ENCODE results near the gene CEMIP2. TPM values are rescaled to one million over a fixed set of nuclear protein-coding genes. Genes with fewer than 3 reads are reported as not detected.
A peak's percentile ranks its signal among the peaks of the same experiment; 100 is the strongest.

CEMIP2 gene
- total RNA-seq, 1 donor from 2014 or later, result 204 TPM

GRCh38 chr9:71746758-71747125 is 21.6 kb downstream of the CEMIP2 start:
- DNase-seq, result no peak

DNA sequence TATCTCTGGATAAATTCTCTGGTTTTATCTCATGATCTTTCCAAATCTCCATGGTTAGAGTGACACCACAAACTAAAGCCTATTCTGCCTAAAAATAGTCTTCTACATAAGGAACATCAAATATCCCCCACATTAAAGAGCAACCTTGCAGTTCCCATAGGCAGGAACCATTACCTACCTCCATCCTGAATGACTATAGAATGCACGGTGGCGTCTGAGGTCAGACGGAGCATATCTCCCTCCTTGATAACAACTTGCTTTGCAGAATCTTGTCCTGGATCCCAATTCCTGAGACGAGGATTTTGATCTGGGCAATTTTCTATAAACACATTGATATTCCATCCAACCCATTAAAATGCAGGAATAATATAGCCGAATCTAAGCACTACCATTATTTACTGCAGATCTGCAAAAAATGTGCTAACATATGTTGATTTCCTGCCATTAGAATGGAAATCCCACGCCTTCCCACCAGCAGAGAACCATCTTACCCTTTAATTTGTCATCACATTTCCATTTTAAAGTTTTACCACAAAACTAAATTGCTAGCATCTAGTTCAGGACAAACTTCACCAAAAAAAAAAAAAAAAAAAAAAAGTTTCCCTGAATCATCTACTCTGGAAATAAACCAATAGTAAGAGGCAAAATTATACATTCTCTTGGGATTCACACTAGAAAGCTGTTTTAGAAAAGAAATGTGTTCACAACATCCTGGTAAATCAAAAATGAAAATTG is 22.1 kb downstream of the CEMIP2 start:
- no peak for DNase-seq

- DNase-seq, result no peak
Observed at GRCh38 chr9:71744754-71745521, 23.4 kb downstream of the CEMIP2 start.

GRCh38 chr9:71743882-71744281 is 24.4 kb downstream of the CEMIP2 start:
- DNase-seq, result no peak

GRCh38 chr9:71743217-71743705 is 25.1 kb downstream of the CEMIP2 start:
- peak; percentile 34 for DNase-seq

DNA sequence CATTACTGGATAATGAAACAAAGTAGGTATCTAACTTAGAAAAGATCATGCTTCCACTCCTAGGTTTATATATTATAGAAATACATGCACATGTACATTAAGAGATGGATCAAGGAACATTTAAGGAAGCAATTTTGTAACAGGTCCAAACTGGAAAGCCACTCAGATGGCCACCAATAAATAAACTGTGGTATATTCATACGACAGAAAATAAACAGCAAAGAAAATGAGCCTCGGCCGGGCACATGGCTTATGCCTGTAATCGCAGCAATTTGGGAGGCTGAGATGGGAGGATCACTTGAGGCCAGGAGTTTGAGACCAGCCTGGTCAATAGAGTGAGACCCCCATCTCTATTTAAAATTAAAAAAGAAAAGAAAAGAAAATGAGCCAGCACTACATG is 25.6 kb downstream of the CEMIP2 start:
- DNase-seq, result no peak

DNA sequence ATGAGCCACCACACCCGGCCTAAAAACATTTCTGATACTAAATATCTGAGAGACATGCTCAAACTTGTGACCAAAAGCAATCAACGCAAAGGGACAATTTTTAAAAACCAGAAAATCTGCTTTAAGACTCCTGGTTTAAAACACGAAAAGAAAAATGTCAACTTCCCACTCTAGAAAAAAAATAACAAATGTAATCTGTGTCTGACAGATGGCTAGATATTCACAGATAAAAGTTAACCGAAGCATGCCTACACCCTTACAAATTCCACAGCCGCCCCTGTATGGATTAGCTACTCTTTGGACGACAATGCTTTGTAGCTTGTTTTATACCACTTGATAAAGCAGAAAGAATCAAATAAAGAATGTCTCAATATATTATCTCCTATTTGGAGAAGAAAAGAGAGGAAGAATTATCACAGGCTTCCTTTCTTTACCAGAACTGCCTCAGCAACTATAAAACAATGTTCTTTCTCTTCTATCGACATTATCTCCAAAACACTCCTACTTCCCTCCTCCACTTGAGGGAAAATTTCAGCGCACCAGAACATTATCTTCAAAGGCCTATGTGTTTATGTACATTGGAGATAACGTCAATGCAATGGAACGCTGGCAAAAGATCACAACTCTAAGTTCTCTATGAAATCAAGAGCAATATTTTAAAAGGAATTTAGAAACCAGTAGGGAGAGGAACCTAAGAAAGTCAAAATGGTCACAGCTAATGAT is 26.2 kb downstream of the CEMIP2 start:
- DNase-seq, result peak; percentile 48

DNA sequence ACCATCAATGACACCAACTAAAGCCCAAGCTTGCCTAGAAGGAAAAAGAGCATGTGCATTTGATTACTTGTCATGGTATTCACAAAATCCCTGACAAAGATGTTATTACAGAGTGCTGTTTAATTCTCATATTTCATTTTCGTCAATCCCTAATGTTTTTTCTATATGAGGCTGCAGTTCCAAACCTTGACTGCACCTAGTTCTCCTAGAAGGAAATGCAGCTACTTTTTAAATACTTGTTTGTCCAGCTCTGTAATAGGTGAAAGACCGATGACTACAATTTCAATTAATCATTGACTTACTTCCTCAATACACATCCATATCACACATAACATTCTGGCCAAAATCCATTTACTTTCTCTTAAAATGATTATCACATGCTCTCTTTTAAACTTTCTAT is 28.1 kb downstream of the CEMIP2 start:
- DNase-seq, result no peak

- DNase-seq, result no peak
Observed at GRCh38 chr9:71737455-71737854, 30.9 kb downstream of the CEMIP2 start.

- no peak for DNase-seq
Observed at GRCh38 chr9:71736236-71736635, 32.1 kb downstream of the CEMIP2 start.

- no peak for DNase-seq
Observed at GRCh38 chr9:71734950-71735349, 33.4 kb downstream of the CEMIP2 start.

GRCh38 chr9:71733176-71733575 is 35.1 kb downstream of the CEMIP2 start:
- no peak for DNase-seq

DNA sequence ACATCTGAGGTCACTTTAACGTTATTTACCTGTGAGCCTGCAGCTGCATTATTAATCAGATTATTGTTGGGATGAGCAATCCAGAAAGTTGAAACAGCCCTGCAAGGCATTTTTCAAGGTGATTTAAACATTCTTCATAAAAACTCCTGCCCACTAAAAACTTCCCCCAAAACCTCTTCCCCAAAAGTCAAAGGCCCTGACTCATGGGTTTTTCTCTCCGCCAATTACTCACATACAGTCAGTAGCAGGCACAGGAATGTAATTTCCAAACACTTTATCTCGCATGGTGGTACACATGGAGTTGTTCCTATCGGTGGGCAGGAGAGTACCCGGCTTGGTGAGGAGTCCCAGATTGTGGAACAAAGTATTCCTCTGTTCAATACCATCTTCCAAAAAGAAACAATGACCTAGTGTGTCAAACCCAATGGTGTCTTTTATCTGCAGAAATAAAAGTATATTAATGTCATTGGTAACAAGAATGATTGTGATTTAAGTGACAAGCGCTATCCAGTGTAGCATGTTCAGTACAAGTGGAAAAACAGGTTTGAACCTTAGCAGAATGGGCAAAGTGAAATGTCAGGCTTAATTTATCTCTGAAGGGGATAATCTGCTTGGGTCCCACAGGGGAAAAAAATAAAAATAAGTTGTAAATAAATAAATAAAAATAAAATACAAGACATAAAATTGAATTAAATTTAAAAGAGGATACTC is 38.3 kb downstream of the CEMIP2 start:
- DNase-seq, result no peak

DNA sequence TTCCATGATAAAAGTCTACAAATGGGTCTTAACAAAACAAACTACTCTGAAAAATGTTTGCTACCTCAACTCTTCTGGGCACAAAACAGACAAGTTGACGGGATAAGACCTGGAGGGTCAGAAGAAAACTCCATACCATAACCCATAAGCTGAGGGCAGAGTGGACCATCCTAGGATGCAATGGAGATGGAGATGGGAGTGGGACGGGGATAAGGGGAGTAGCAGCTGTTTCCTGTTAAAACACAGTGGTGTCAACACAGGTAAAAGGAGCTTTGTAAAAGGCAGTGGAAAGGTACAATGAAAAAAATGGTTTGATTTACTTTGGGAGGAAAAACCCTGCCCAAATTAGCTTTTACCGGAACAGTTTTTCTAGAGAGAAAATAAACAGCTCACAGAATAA is 41.6 kb downstream of the CEMIP2 start:
- DNase-seq, result no peak

GRCh38 chr9:71725590-71726338 is 42.5 kb downstream of the CEMIP2 start:
- peak; percentile 77 for DNase-seq

GRCh38 chr9:71721855-71722254 is 46.5 kb downstream of the CEMIP2 start:
- DNase-seq, result no peak

GRCh38 chr9:71719562-71719961 is 48.8 kb downstream of the CEMIP2 start:
- DNase-seq, result no peak

GRCh38 chr9:71719088-71719487 is 49.2 kb downstream of the CEMIP2 start:
- DNase-seq, result no peak

- peak; percentile 34 for DNase-seq
Observed at GRCh38 chr9:71716138-71716909, 52.0 kb downstream of the CEMIP2 start.

- DNase-seq, result no peak
Observed at GRCh38 chr9:71710856-71711255, 57.5 kb downstream of the CEMIP2 start.

DNA sequence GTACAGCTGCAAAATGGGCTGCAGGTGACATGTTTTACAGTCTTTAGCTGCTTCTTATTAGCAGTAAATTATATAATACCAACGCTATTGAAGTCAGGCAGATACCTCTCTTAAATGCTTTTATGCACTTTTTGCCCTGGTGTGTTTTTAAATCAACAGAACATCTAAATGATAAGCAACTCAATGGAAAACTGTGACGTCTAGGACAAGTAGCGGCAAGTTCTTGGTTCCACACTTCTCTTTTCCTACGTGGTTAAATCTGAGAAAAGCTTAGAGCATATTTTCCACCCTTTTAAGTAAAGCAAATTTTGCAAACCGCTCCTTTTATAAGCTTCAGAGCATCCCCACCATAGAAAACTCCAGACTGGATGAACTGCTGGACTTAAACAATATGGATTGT is 58.1 kb downstream of the CEMIP2 start:
- DNase-seq, result no peak
